SIG-M5 (cell line): ENCODE results near the gene BICRAL.
"Not testable (repeated sequence)": the region's sequence is repeated elsewhere in the genome, so short reads cannot be mapped to it uniquely, and the experiment has no call there.

Source experiments
- DNase-seq: peaks from one replicate; lab custom pipeline; 2025; lab: John Stamatoyannopoulos, UW

BICRAL gene

GRCh38 chr6:42841844-42842584 lies 60.2 kb downstream of the BICRAL start:
- no peak for DNase-seq

- no peak for DNase-seq
Observed at GRCh38 chr6:42845327-42845694, 63.5 kb downstream of the BICRAL start.

- DNase-seq, result no peak
Observed at GRCh38 chr6:42846505-42846904, 64.7 kb downstream of the BICRAL start.

- DNase-seq, result no peak
Observed at GRCh38 chr6:42848700-42849099, 66.8 kb downstream of the BICRAL start.

GRCh38 chr6:42851599-42851998 lies 69.7 kb downstream of the BICRAL start:
- no peak for DNase-seq

- no peak for DNase-seq
Observed at GRCh38 chr6:42860036-42860435, 78.2 kb downstream of the BICRAL start.

GRCh38 chr6:42860481-42860880 lies 78.6 kb downstream of the BICRAL start:
- DNase-seq, result no peak

GRCh38 chr6:42864602-42865001 lies 82.8 kb downstream of the BICRAL start:
- DNase-seq, result no peak

GRCh38 chr6:42870145-42870936 lies 88.5 kb downstream of the BICRAL start:
- no peak for DNase-seq

GRCh38 chr6:42871711-42872110 lies 89.9 kb downstream of the BICRAL start:
- DNase-seq, result no peak

- no peak for DNase-seq
Observed at GRCh38 chr6:42873313-42873712, 91.5 kb downstream of the BICRAL start.

GRCh38 chr6:42877695-42878094 lies 95.8 kb downstream of the BICRAL start:
- no peak for DNase-seq

- DNase-seq, result peak; percentile 61
Observed at GRCh38 chr6:42879372-42880239, 97.8 kb downstream of the BICRAL start, which contains the start of gene RPL7L1. Gene RPL7L1, plus strand, starts transcription at chr6:42879616. Its CDS starts 295 bp downstream, at chr6:42879911.

GRCh38 chr6:42880240-42880817 lies 98.5 kb downstream of the BICRAL start:
- not testable (repeated sequence) for DNase-seq

- DNase-seq, result not testable (repeated sequence)
Observed at GRCh38 chr6:42880871-42881270, 99.0 kb downstream of the BICRAL start.

GRCh38 chr6:42885702-42886101 lies 103.8 kb downstream of the BICRAL start:
- DNase-seq, result no peak

- not testable (repeated sequence) for DNase-seq
Observed at GRCh38 chr6:42888201-42888600, 106.3 kb downstream of the BICRAL start.

- DNase-seq, result no peak
Observed at GRCh38 chr6:42889815-42890214, 108.0 kb downstream of the BICRAL start.

- peak; percentile 61 for DNase-seq
Observed at GRCh38 chr6:42890311-42891198, 108.7 kb downstream of the BICRAL start.

- DNase-seq, result no peak
Observed at GRCh38 chr6:42891199-42891722, 109.4 kb downstream of the BICRAL start.
